B cell (primary cell): Measurements from ENCODE around the gene KCTD10. TPM values are rescaled to one million over a fixed set of nuclear protein-coding genes. Genes with fewer than 3 reads are reported as not detected.

ENCODE experiments used
- ATAC-seq: fragments of 200-7000 bp; cut with Tn5 transposase; one replicate; pipeline ENCODE4 v1.10.0; 2021; ENCODE audit warnings: low read depth, mild to moderate bottlenecking, moderate number of reproducible peaks, moderate library complexity
- CTCF ChIA-PET: fragments of 350-600 bp; sonication (Branson Sonifier 250); formaldehyde crosslinking; loops from one replicate; lab custom pipeline; 2021; ENCODE audit warnings: antibody characterized with exemption, inconsistent platforms; lab: Charles Lee
- POLR2A ChIA-PET: fragments of 350-600 bp; sonication (Branson Sonifier 250); formaldehyde crosslinking; loops from one replicate; lab custom pipeline; 2021; ENCODE audit warnings: antibody characterized with exemption; lab: Charles Lee
- DNase-seq: peaks from one replicate; pipeline ENCODE4 v3.0.0; 2013
- H2AFZ ChIP-seq: 2 replicates; pipeline ENCODE4 v1.6.1; 2012; ENCODE audit warnings: mild to moderate bottlenecking, low read depth, low read length; ENCODE audit not compliant: insufficient read depth, poor library complexity, severe bottlenecking
- H3K27ac ChIP-seq, 2 donors: 1 replicate in 1 of 2; 2 replicates in 1 of 2; pipeline ENCODE4 v1.5.1; 2012 to 2013; ENCODE audit warnings: low read length in 2 of 2, mild to moderate bottlenecking in 2 of 2, moderate library complexity in 1 of 2
- H3K27me3 ChIP-seq, 4 experiments: fragments of 200-600 bp in 1 of 4; sonication (generic) in 1 of 4; replicated peaks in 1 of 4; 1 replicate in 2 of 4; 2 replicates in 2 of 4; pipeline versions ENCODE4 v1.6.1 to v1.7.0; 2013 to 2016; ENCODE audit warnings: low read length in 3 of 4, mild to moderate bottlenecking in 2 of 4, mixed read lengths in 1 of 4, moderate library complexity in 1 of 4; ENCODE audit not compliant: insufficient read depth in 4 of 4, control insufficient read depth in 3 of 4; ENCODE audit errors: control extremely low read depth in 1 of 4
- H3K36me3 ChIP-seq, 2 experiments: replicated peaks in 1 of 2; 1 replicate in 1 of 2; 2 replicates in 1 of 2; pipeline versions ENCODE4 v1.6.1 to v1.7.1; 2013; ENCODE audit warnings: low read length in 1 of 2; ENCODE audit not compliant: insufficient read depth in 2 of 2, control insufficient read depth in 1 of 2; ENCODE audit errors: control extremely low read depth in 1 of 2, extremely low read depth in 1 of 2
- H3K4me1 ChIP-seq, 2 donors: fragments of 200-600 bp in 1 of 2; sonication (generic) in 1 of 2; 1 replicate in 1 of 2; 2 replicates in 1 of 2; pipeline versions ENCODE4 v1.5.1 to v1.6.1; 2013 to 2017; ENCODE audit warnings: low read length in 2 of 2; ENCODE audit not compliant: control insufficient read depth in 2 of 2, insufficient read depth in 2 of 2
- H3K4me2 ChIP-seq: replicated peaks from 2 replicates; pipeline ENCODE3; 2012; ENCODE audit warnings: mild to moderate bottlenecking, low read depth, low read length; ENCODE audit not compliant: poor library complexity, severe bottlenecking
- H3K4me3 ChIP-seq, 5 experiments: fragments of 200-600 bp in 1 of 5; sonication (generic) in 1 of 5; 1 replicate in 3 of 5; 2 replicates in 2 of 5; pipeline versions ENCODE4 v1.5.1 to v1.7.0; 2011 to 2016; ENCODE audit warnings: low read length in 4 of 5, mild to moderate bottlenecking in 4 of 5, low read depth in 2 of 5, control low read depth in 1 of 5, moderate library complexity in 1 of 5; ENCODE audit not compliant: insufficient read depth in 1 of 5; ENCODE audit errors: control extremely low read depth in 1 of 5, extremely low read depth in 1 of 5
- H3K79me2 ChIP-seq: fragments of 200-600 bp; sonication (generic); one replicate; pipeline ENCODE4 v1.6.0; 2016; ENCODE audit warnings: low read length; ENCODE audit not compliant: control insufficient read depth, insufficient read depth
- H3K9ac ChIP-seq: fragments of 200-600 bp; sonication (generic); 2 replicates; pipeline ENCODE4 v1.6.1; 2017; ENCODE audit warnings: mild to moderate bottlenecking, low read length, moderate library complexity
- H3K9me3 ChIP-seq, 3 donors: one replicate each; pipeline versions ENCODE4 v1.6.1 to v1.7.1; 2013; ENCODE audit warnings: low read length in 2 of 3; ENCODE audit not compliant: control insufficient read depth in 2 of 3, insufficient read depth in 1 of 3; ENCODE audit errors: control extremely low read depth in 1 of 3
- H4K20me1 ChIP-seq: 2 replicates; pipeline ENCODE4 v1.6.0; 2012; ENCODE audit warnings: mild to moderate bottlenecking, low read length; ENCODE audit not compliant: insufficient read depth, control insufficient read depth, poor library complexity, severe bottlenecking
- H3K27ac Mint-ChIP-seq: one replicate; pipeline ENCODE4 v1.8.0; 2021; ENCODE audit warnings: mixed read lengths
- H3K27me3 Mint-ChIP-seq: one replicate; pipeline ENCODE4 v1.8.0; 2021; ENCODE audit warnings: mixed read lengths
- H3K4me1 Mint-ChIP-seq: one replicate; pipeline ENCODE4 v1.8.0; 2021; ENCODE audit warnings: mixed read lengths
- H3K4me3 Mint-ChIP-seq: one replicate; pipeline ENCODE4 v1.8.0; 2021; ENCODE audit warnings: mixed read lengths
- H3K9me3 Mint-ChIP-seq: one replicate; pipeline ENCODE4 v1.8.0; 2022; ENCODE audit warnings: mixed read lengths; ENCODE audit not compliant: insufficient read depth
- CTCF ChIP-seq: fragments of 200-600 bp; IDR thresholded peaks from one replicate; pipeline ENCODE4 v1.8.0; 2022; ENCODE audit warnings: antibody characterized with exemption, mild to moderate bottlenecking
- EZH2 ChIP-seq: IDR thresholded peaks from 2 replicates; pipeline ENCODE4 v1.6.1; 2012; ENCODE audit warnings: borderline replicate concordance, low read depth, mild to moderate bottlenecking, moderate library complexity, low read length; ENCODE audit not compliant: insufficient read depth, poor library complexity, severe bottlenecking
- WGBS: methylation state at CpG from one replicate; pipeline ENCODE4 v1.1.5; 2013; ENCODE audit warnings: missing lambda C conversion rate; ENCODE audit not compliant: insufficient coverage; 5-methylcytosine and 5-hydroxymethylcytosine counted together
- intact Hi-C: fragments of 100-400 bp; cut with micrococcal nuclease; formaldehyde crosslinking; loops from one replicate; pipeline ENCODE4 v1.10.0; 2022
- polyA plus RNA-seq: library from polyadenylated mRNA; depleted of rRNA; stranded (reverse); fragments of >200 nt; gene quantifications from 2 replicates; pipeline ENCODE4 v1.2.3, GENCODE V29; 2012
- total RNA-seq, 2 donors: library from RNA; stranded (reverse); fragments of 120-200 nt in 1 of 2; gene quantifications; 1 replicate in 1 of 2; 2 replicates in 1 of 2; pipeline versions ENCODE4 v1.2.3 to v1.2.4, GENCODE V29; 2013 to 2022

Gene KCTD10
- total and polyA plus RNA-seq, 2 donors (not counting 1 experiment from before 2014, with no cell fraction given) = 15.4 to 30.9 TPM

GRCh38 chr12:109513977-109514376 is 36.9 kb upstream of the KCTD10 start:
- Histone ChIP-seq H3K79me2 (no peaks in the 10 kb centered on the region), H3K27me3 (no peaks in the 10 kb centered on the region), H3K9ac (no peak overlapping the region), H3K4me1 (no peaks in the 10 kb centered on the region), H3K36me3 (peaks cover 16 to 75% of the 10 kb centered on the region in 2 experiments), H3K9me3 (no peaks in the 10 kb centered on the region), H3K4me2 (no peak overlapping the region), H3K4me3 (no peak overlapping the region), H4K20me1 (no peaks in the 10 kb centered on the region), H2AFZ (no peak overlapping the region), H3K27ac (no peak overlapping the region)
- WGBS = 94% methylated on average over 3 of the region's 4 CpGs
- POLR2A ChIA-PET = no interaction called here
- H3K27ac Mint-ChIP-seq = no peak overlapping the region
- no peak overlapping the region for H3K4me3 Mint-ChIP-seq
- intact Hi-C loops = no loop called here
- DNase-seq (no peak), ATAC-seq (no peak)
- H3K4me1 Mint-ChIP-seq = no peaks in the 10 kb centered on the region
- H3K9me3 Mint-ChIP-seq = no peaks in the 10 kb centered on the region
- no peak for TF ChIP-seq EZH2
- TF ChIP-seq CTCF = no peak
- H3K27me3 Mint-ChIP-seq = no peaks in the 10 kb centered on the region
- CTCF ChIA-PET = no interaction called here

GRCh38 chr12:109513051-109513450 is 36.0 kb upstream of the KCTD10 start:
- ATAC-seq (no peak), DNase-seq (no peak)
- Mint-ChIP-seq H3K27ac (no peak overlapping the region), H3K4me1 (no peaks in the 10 kb centered on the region), H3K9me3 (no peaks in the 10 kb centered on the region), H3K4me3 (no peak overlapping the region), H3K27me3 (no peaks in the 10 kb centered on the region)
- intact Hi-C loops = no loop called here
- Histone ChIP-seq H4K20me1 (no peaks in the 10 kb centered on the region), H3K79me2 (no peaks in the 10 kb centered on the region), H3K36me3 (peaks cover 18 to 75% of the 10 kb centered on the region in 2 experiments), H3K4me1 (no peaks in the 10 kb centered on the region), H3K9ac (no peak overlapping the region), H3K27me3 (no peaks in the 10 kb centered on the region), H3K27ac (no peak overlapping the region), H2AFZ (no peak overlapping the region), H3K4me2 (no peak overlapping the region), H3K4me3 (no peak overlapping the region), H3K9me3 (no peaks in the 10 kb centered on the region)
- TF ChIP-seq EZH2 = no peak
- no peak for TF ChIP-seq CTCF
- WGBS = 92% methylated on average over 5 of the region's 8 CpGs
- POLR2A ChIA-PET = no interaction called here
- CTCF ChIA-PET = no interaction called here
